SHP77 treated with DMSO at 0.1 percent for 48 hours (cell line): ENCODE results near the gene CD82.

Experiments
- DNase-seq: peaks from one replicate; lab custom pipeline; 2025; lab: John Stamatoyannopoulos, UW

Gene CD82

DNA sequence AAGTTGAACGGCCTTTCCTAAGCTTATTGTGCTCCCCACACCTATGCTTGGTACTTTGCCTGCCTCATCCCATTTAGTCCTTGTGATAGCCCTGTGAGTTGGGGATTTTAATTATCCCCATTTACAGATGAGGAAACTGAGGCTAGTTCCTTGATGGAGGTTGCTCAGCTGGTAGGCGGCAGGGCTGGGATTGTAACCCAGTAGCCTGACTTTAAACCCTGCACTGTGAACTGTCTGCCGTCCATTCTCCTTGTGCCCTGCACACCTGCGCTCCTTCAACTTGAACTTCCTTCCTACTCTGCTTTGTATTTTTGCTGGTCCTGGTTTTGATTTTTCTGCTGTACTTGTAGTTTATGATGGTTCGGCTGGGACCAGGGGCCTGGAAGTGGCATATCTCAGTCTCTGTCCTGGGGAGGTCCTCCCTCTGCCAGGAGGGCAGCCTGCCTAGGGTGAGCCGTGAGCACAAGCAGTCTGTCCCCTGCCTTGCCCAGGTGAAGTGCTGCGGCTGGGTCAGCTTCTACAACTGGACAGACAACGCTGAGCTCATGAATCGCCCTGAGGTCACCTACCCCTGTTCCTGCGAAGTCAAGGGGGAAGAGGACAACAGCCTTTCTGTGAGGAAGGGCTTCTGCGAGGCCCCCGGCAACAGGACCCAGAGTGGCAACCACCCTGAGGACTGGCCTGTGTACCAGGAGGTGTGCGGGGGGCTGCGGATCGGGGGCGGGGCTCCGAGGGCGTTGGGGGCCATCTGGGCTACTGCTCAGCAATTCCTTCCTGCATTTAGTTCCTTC lies 52.4 kb downstream of the CD82 start:
- no peak for DNase-seq

DNA sequence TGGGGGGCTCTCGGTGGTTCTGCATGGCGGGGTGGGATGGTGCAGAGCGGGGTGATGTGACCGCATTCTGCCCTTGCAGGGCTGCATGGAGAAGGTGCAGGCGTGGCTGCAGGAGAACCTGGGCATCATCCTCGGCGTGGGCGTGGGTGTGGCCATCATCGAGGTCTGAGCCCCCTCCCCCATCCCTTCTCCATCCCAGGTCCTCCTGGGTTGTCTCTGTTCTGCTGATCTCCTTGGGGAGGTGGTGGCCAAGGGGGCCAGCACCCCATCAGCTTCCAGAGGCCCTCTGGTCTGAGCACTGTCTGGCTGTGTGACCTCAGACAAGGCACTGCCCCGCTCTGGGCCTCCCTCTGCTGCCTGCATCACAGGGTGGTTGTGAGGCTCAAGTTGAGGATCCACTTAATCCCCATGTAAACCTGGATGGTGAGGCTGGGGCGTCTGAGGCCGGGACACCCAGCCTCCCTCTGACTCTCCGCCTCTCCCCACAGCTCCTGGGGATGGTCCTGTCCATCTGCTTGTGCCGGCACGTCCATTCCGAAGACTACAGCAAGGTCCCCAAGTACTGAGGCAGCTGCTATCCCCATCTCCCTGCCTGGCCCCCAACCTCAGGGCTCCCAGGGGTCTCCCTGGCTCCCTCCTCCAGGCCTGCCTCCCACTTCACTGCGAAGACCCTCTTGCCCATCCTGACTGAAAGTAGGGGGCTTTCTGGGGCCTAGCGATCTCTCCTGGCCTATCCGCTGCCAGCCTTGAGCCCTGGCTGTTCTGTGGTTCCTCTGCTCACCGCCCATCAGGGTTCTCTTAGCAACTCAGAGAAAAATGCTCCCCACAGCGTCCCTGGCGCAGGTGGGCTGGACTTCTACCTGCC lies 53.3 kb downstream of the CD82 start:
- no peak for DNase-seq

DNA sequence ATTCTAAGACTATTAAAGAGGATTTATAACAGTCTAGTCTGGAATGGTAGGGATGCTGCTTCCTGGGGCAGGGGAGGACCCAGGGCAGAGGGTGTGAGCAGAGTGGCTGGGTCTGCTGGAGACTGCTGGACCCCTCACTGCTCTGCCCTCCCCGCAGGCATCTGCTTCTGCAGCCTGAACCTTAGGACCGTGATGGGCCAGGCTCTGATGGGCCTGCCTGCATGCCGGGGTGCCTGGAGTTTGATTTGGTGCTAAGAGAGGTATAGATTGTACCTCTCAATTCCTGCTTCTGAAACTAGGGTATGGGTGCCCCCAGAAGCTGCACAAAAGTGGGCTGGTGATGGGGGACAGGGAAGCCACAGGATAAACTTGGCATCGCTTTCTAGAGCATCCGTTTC lies 54.9 kb downstream of the CD82 start:
- no peak for DNase-seq

DNA sequence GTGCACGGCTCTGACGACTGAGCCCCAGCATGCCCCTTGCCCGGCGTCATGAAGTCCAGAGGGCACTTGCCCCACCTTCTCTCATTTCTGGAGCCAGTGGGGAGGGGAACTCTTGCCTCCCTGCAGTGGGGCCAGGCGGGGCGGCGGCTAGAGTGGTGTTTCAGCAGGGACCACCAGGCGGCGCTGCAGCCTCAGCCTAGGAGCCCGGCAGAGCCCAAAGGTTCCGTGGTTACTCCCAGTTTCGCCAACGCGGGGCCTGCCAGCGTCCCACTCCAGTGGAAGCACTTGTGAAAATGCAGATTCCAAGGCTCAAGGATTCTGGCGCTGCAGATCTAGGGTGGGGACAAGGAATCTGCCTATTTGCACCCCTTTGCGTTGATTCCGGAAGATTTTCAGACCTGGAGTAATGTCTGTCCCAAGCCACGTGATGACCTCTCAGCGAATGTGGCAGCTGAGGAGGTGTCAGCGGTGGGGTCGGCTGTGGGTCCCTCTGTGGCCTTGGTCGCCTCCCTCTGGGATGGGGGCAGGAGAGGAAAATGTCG lies 55.7 kb downstream of the CD82 start:
- DNase-seq = peak; percentile 17

DNA sequence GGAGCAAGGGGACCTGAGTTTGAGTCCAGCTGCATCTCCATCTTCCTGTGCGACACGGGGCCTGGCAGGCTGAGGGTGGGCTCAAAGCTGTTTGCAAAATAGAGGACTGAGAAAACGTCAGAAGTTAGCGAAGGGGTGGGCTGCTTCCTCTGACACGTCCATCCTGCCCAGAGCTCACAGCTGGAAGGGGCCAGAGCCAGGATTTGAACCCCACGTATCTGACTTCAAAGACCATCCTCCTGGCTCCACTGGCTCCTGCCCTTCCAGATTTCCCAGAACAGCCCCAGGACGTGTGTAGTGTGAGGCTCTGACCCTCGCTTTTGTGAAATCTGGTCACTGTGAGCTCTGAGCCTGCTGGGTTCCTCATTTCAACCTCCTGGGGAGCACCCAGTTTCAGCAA lies 56.3 kb downstream of the CD82 start:
- DNase-seq = no peak

DNA sequence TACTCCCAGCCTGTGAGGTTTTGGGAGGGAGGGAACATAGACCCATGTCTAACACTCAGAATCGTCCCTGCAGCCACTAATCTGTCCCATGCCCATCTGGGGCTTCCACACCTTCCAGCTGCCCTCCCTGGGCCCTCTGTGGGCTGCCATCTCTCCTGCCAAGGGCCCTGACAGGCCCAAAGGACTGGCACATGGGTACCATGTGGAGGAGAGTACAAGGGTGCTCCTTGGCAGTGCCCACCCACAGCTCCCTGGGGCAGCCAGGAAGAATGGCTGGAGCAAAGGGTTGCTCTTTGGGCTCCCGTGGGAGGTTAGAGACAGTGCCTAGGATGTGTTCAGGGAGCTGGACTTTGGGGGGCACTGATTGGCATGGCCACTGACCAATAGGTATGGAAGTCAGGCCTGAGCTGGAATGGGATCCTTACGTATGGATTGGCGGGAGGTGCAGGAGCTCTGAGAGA lies 56.8 kb downstream of the CD82 start:
- no peak for DNase-seq

DNA sequence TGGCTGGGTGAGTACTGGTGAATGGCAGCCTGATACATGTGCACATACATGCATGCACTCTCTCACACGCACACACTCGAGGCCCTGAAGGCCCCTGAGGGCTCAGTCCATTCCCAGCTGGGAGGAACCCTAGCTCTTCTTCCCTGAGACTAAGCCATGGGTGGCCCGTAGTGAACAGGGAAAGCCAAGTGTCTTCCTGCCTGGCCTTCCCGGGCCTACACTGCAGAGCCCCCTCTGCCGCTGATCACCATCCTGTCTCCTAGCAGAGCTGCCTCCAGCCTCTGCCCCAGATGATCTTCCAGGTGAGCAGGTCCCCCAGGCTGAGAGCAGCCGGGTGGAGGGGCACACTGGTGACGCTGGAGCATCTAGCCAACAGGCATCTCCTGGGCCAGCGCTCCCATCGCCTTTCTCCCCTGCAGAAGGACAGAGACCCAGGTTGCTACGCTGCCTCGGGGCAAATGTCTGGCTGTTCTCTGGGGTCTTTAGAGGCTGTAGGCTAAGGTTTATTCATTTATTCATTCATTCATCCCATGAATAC lies 57.3 kb downstream of the CD82 start:
- DNase-seq = no peak

DNA sequence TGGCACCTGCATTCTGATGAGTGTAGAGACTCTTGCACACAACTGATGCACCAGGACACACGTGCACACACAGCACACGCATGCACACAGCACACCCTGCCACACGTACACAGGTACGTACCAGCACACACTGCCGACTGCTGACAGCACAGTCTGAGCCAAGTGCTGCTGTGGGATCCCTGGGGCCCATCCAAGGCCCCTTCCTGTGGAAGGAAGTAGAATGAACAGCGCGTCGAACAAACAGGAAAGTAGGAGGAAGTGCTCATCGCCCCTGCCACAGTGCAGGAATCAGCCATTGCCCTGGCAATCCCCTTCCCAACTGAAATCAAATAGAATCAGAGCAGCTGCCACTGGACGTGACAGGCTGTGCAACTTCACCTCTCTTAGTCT lies 57.9 kb downstream of the CD82 start:
- DNase-seq = no peak

DNA sequence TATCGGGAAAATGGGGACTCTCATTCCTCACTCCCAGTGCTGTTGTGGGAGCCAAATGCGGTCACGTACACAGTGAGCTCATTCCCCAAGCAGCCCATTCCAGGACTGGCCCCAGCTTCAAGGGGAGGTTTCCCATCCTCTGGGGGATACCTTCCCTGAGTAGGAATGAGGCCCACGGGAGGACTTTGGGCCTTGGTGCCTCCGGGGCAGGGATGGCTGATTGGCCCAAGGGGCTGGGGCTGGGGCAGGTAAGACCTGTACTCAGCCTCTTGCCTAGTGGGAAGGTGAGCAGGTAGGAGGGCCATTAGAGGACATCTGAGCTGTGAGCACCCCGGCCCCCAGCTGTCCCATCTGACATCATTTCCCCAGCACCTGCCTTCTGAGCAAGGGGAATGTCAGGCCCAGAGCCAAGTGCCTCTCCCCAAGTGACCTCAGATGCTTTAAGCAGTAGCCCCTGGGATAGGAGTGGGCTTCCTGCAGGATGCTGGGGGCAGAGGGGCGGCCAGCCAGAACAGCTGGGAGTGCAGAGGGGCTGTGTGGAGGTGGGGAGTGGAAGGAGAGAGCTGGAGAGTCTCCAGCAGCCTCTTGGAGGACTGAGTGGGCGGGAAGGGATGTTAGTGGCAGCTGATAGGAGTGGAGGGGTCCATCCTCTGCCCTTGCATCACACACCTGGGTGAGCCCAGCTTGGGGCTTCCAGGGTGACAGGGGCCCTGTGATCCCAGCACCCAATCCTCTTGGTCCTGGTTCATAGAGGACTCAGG lies 58.4 kb downstream of the CD82 start:
- DNase-seq = peak; percentile 11

DNA sequence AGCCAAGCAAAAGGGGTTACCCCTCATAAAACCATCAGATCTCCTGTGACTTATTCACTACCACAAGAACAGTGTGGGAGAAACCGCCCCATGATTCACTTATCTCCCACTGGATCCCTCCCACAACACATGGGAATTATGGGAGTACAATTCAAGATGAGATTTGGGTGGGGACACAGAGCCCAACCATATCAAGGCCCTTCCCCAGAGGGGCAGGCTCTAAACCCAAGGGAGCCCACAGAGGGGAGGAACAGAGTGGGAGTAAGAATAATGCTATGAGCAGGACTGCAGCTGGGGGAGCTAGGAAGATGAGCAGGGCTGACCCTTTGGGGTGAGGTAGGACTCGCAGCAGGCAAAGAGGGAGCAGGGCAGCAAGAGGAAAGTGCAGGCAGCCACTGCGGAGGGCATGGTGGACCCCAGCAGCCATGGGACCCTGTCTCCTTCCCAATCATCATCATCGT lies 59.3 kb downstream of the CD82 start:
- DNase-seq = no peak

DNA sequence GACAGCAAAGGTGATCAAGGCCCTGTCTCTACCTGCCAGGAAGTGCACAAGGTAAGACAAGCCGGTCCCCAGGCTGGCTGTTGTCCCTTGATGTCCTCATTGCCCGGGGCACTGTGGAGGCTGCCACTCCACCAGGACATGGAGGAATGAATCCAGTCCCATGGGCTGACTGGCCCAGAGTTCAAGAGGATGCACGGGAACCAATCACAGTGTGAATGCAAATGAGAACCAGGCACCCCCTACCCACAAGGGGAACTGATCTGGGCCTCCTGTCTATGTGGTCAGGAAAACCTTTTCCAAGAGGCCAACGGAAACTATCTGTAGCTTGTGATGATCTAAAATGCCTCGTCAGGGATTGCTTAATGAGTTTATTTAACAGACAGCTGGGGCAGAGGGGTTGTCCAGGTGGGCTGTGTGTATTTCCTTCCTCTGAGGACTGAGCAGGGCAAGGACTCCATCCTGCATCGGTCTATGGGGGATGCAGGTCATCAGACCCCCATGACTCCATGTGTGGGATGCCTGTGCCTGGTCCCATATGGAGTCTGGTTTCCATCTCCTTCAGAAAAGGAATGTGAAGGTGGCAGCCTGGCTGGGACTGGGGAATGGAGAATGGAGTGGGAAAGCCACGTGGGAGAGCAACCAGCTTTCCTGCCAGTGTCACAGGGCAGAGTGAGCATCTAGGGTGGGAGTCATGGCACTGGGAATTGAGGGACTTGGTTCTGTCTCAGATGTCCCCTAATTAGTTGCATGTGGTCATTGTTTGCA lies 60.5 kb downstream of the CD82 start:
- DNase-seq = no peak

DNA sequence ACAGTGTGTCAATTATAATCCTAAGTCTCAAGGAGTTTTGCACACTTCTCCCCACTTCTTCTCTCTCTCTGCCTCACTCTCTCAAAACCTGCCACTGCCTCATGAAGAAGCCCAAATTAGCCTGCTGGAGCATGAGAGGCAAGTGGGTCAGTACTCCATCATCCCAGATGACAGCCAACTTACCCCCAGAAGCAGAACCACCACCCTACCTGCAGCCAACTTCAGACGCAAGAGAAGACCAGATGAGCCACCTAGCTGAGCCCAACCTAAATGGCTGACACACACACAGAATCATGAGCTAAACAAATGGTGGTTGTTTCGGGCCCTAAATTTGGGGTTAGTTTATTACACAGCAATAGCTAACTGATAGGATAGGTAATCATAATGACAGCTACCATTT lies 61.2 kb downstream of the CD82 start:
- DNase-seq = no peak

DNA sequence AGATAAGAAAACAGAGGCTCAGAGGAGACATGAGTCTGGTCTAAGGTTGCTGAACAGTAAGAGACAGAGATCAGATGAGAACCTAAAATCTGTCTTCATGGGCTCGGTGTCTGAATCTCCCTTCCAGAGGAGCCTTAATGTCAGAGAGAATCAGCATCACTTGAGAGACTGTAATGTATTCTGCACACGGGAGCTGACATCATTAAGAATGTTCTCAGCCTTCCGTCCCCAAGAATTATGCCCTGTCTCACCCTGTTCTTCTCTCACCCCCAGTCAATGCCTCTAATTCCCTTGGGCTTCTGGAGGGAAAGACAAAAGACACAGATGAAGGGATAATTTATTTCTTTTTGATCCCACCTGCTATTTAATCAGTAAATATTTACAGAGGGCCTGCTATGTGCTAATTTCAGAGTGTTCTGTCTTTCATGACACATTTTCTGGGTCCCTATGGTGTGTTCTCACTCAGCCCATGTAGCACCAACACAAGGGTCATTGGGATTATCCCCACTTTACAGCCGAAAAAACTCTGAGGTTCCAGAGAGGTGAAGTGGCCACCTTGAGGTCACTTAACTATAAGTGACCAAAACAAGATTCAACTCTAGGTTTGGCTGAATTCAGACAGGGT lies 61.8 kb downstream of the CD82 start:
- DNase-seq = peak; percentile 8

DNA sequence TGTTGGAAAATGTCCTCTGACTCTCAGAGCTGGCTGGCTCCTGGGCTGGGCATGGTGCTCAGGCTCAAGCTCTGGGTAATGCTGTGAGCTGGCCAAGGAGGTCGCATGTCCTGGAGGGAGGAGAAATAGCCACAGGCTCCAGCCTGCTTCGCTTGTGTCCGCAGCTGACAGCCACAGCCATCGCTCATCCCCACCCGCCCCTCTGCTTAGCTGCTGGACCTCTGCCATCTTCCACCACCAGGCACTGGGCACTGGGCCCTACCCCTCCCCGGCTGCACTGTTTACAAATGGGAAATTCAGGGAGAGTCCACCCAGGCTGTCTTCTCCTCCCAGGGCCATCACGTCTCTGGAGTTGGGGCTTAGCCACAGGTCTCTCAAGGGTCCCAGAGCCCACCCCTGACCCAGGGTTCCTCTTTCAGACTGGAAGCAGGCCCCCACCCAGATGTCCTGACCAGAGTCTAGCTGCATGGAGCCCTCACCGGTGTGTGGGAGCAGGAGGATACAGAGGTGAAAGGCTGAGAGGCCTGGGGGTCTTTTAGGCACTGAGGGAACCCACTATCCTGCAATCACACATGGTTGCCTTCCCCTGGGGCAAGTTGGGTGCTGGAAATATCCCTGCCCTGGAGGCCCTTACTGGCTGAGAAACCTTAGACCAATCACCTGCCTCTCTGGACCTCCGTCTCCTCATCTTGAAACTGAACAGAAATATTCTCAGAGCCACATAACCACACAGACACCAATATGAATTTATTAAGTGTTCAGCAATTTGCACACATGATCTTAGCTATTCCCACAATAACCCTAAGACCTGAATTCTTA lies 62.7 kb downstream of the CD82 start:
- peak; percentile 83 for DNase-seq

DNA sequence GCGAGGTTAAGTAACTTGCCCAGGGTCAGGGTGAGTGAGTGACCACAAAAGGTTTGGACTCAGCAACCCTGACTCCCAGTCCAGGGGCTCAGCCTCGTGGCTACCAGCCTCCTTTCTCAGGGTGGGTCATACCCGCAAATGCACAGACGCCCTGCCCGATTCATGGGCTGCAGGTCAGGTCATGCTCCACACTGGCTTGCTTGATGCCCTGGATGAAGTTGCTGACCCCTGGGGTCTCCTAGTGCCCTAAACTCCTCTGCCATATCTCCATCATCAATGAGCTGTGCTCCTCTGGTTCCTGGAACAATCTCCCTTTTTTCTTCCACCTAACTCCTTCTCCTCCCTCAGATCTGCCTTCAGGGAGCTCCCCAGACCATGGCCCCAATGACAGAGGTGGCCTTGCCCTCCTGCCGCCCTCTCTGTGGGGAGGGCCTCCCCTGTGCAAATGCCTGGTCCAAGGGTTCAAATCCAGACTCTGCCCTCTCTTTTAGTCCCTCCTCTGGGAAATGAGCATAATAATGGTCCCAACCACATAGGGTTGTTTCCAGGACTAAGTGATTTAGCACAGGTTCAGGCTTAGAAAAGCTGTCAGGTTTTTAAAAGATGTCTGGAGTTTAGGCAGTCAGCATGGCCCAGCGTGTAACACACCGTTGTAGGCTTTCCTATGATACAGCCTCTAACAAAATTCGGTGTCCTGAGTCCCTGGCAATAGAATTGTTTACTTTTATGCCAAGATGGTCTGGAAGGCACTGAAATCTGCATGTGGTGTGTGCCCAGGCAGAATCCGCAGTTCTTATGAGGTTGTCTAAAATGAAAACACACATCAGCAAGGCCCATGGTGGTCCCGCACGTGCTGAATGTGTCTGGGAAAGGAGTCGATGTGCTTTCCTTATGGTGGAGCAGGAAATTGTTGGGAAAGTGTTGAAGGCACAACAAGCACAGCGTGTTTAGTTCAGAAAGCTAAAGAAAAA lies 63.6 kb downstream of the CD82 start:
- DNase-seq = no peak

DNA sequence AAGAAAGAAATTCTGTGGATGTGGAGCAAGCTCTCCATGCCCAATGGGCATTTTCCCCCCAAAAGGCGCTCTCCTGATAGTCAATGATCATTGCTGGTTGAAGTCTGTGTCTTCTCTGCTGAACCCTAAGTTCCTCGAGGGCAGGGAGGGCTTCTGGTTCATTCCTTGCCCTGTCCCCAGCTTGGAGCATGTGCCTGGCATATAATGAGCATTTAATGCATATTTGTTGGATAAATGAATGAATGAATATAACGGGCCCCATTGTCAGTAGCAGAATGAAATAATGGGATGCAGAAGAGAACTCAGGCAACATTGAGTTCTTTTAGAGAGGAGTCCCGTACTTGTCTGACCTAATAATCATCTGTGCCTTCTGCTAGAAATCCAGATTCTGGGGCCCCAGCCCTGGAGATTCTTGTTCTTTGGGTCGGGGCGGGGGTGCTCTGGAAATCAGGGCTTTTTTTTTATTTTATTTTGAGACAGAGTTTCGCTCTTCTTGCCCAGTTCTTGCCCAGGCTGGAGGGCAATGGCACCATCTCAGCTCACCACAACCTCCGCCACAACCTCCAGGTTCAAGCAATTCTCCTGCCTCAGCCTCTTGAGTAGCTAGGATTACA lies 64.4 kb downstream of the CD82 start:
- DNase-seq = no peak

DNA sequence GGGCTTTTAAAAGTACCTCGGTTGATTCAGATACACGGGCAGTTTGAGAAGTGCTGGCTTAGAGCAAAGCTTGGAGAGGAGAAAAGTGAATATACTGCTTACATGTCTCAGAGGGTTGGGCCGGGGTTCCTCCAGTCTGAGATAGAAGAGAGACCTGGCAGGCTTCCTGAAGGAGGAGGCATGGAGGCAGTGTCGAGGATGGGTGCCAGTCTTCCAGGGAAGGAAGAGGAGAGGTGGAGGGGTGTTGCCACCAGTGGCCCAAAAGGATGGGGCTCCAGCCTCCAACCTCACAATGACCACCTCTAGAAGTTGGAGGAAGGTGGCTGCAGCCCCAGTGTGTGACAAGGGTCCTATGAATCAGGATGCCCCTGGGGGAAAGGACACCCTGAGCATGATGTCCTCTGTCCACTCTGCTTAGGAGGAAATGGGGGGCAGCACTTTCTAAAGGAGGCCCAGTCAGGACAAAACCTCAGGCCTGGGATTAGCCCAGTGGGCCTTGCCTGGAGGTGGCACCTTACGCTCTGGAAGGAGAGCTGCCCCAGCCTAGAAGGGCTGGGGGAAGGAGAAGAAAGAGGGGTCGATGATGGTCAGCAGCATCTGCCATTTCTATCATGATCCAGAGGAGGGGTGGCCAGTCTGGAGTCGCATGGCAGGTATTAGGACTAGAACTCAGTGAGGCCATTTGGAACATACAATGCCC lies 65.2 kb downstream of the CD82 start:
- DNase-seq = no peak
